HepG2 (cell line): ENCODE data around the gene POU6F2. TPM values are rescaled to one million over a fixed set of nuclear protein-coding genes. Genes with fewer than 3 reads are reported as not detected.

Experiments used
- ATAC-seq: fragments of 200-7000 bp; cut with Tn5 transposase; 3 replicates; pipeline ENCODE4 v1.9.1; 2020; ENCODE audit warnings: mild to moderate bottlenecking, moderate library complexity
- BruUV-seq: library from RNA; stranded (reverse); fragments of 400-500 nt; replicated peaks from 2 replicates; lab custom pipeline; 2021; lab: Mats Ljungman, UMichigan
- CTCF ChIA-PET: fragments of 300-600 bp; formaldehyde crosslinking; extraction: SDS; loops from one replicate; lab custom pipeline; 2021; ENCODE audit warnings: low total read pairs, inconsistent platforms, low intra/inter-chr PET ratio; lab: Yijun Ruan, JAX
- POLR2A ChIA-PET: fragments of 350-600 bp; sonication (Branson Sonifier 250); formaldehyde crosslinking; loops from one replicate; lab custom pipeline; 2020; ENCODE audit warnings: antibody characterized with exemption, inconsistent platforms; lab: Yijun Ruan, JAX
- DNase-seq: peaks from one replicate; pipeline ENCODE4 v3.0.0-alpha.2; 2015; ENCODE audit warnings: low spot score
- FAIRE-seq: peaks from 3 replicates; lab custom pipeline; 2011; peaks lifted over from hg19 to GRCh38; lab: Jason Lieb, UNC
- H2AFZ ChIP-seq: one replicate; pipeline ENCODE4 v1.6.1; 2011; ENCODE audit warnings: low read length, inconsistent platforms
- H3K27ac ChIP-seq: fragments of 300-600 bp; 3 replicates; pipeline ENCODE4 v1.8.0; 2011; ENCODE audit warnings: mixed run types, mild to moderate bottlenecking, mixed read lengths, low read length, inconsistent platforms; ENCODE audit not compliant: insufficient read depth; ENCODE audit errors: extremely low read length
- H3K27me3 ChIP-seq, 2 experiments: fragments of 200-600 bp in 1 of 2; 2 replicates in 1 of 2; 3 replicates in 1 of 2; pipeline versions ENCODE4 v1.6.0 to v1.8.0; 2011; ENCODE audit warnings: low read length in 2 of 2, mild to moderate bottlenecking in 2 of 2, moderate library complexity in 2 of 2, inconsistent platforms in 1 of 2; ENCODE audit not compliant: insufficient read depth in 2 of 2, control insufficient read depth in 1 of 2
- H3K36me3 ChIP-seq, 2 experiments: fragments of 200-600 bp in 1 of 2; replicated peaks in 1 of 2; 2 replicates in 1 of 2; 3 replicates in 1 of 2; pipeline versions ENCODE4 v1.5.1 to v1.8.0; 2011; ENCODE audit warnings: low read length in 2 of 2, inconsistent platforms in 1 of 2; ENCODE audit not compliant: insufficient read depth in 2 of 2, control insufficient read depth in 1 of 2
- H3K4me1 ChIP-seq: 2 replicates; pipeline ENCODE4 v1.5.1; 2012; ENCODE audit warnings: low read length, inconsistent platforms; ENCODE audit not compliant: insufficient read depth
- H3K4me2 ChIP-seq: 2 replicates; pipeline ENCODE4 v1.6.0; 2011; ENCODE audit warnings: low read depth, low read length, inconsistent platforms
- H3K4me3 ChIP-seq, 3 experiments: fragments of 200-600 bp in 1 of 3; sonication (generic), shearing (Covaris generic) in 1 of 3; replicated peaks in 1 of 3; 2 replicates each; pipeline ENCODE4 v1.5.1; 2011 to 2016; ENCODE audit warnings: low read length in 3 of 3, inconsistent platforms in 2 of 3, low read depth in 2 of 3, mild to moderate bottlenecking in 2 of 3, control low read depth in 1 of 3, mixed read lengths in 1 of 3; ENCODE audit not compliant: insufficient read depth in 1 of 3
- H3K79me2 ChIP-seq: one replicate; pipeline ENCODE4 v1.6.1; 2011; ENCODE audit warnings: low read length, inconsistent platforms; ENCODE audit not compliant: insufficient read depth
- H3K9ac ChIP-seq: 2 replicates; pipeline ENCODE4 v1.6.0; 2011; ENCODE audit warnings: mild to moderate bottlenecking, low read depth, low read length, inconsistent platforms; ENCODE audit not compliant: insufficient read depth
- H3K9me3 ChIP-seq: 2 replicates; pipeline ENCODE4 v1.5.1; 2012; ENCODE audit warnings: mild to moderate bottlenecking, low read length
- H4K20me1 ChIP-seq: 2 replicates; pipeline ENCODE4 v1.6.0; 2011; ENCODE audit warnings: inconsistent platforms, mild to moderate bottlenecking, low read length, moderate library complexity; ENCODE audit not compliant: insufficient read depth
- DPF2 ChIP-seq: sonication (generic); formaldehyde crosslinking; IDR thresholded peaks from 2 replicates; pipeline ENCODE4 v1.4.0; 2020; ENCODE audit warnings: mild to moderate bottlenecking, low read depth, missing genetic modification reagents, borderline replicate concordance
- POLR2A ChIP-seq, 2 experiments: IDR thresholded peaks; 2 replicates each; pipeline ENCODE4 v1.6.1; 2011; ENCODE audit warnings: low read depth in 2 of 2, low read length in 2 of 2, mild to moderate bottlenecking in 1 of 2, moderate library complexity in 1 of 2; ENCODE audit not compliant: insufficient read depth in 1 of 2
- PRDM15 ChIP-seq: sonication (generic); formaldehyde crosslinking; IDR thresholded peaks from 2 replicates; pipeline ENCODE4 v1.4.0; 2020; ENCODE audit warnings: missing genetic modification reagents
- RXRA ChIP-seq: sonication (generic); formaldehyde crosslinking; IDR thresholded peaks from 2 replicates; pipeline ENCODE4 v1.5.1; 2020; ENCODE audit warnings: missing genetic modification reagents
- SP1 ChIP-seq, 2 experiments: fragments of 450-650 bp in 1 of 2; sonication (generic) in 1 of 2; formaldehyde crosslinking in 1 of 2; IDR thresholded peaks; 2 replicates each; pipeline versions ENCODE4 v1.4.0 to v1.6.1; 2016 to 2020; ENCODE audit warnings: missing genetic modification reagents in 1 of 2
- YY1 ChIP-seq: IDR thresholded peaks from 2 replicates; pipeline ENCODE4 v1.6.1; 2011; ENCODE audit warnings: low read length, low read depth, moderate library complexity, mild to moderate bottlenecking; ENCODE audit not compliant: insufficient read depth, insufficient replicate concordance
- ZNF678 ChIP-seq: sonication (generic); formaldehyde crosslinking; IDR thresholded peaks from 2 replicates; pipeline ENCODE4 v1.4.0; 2020; ENCODE audit warnings: mild to moderate bottlenecking, missing genetic modification reagents
- WGBS: methylation state at CpG from one replicate; pipeline ENCODE4 v1.1.6; 2017; ENCODE audit warnings: low lambda C conversion rate; 5-methylcytosine and 5-hydroxymethylcytosine counted together
- in situ Hi-C: cut with HindIII; loops from 2 replicates; pipeline ENCODE4 v1.10.0; 2017; ENCODE audit warnings: low pct_unique_long_range_greater_than_20kb; ENCODE audit not compliant: extremely low pct_ligation_motif_present
- intact Hi-C: fragments of 100-400 bp; cut with micrococcal nuclease; formaldehyde crosslinking; loops from one replicate; pipeline ENCODE4 v1.10.0; 2022; ENCODE audit not compliant: unreplicated experiment
- polyA plus RNA-seq, 8 experiments: library from polyadenylated mRNA; depleted of rRNA in 3 of 8; stranded (reverse) in 7 of 8; unstranded in 1 of 8; fragments of >200 nt; fragmentation: Illumina TruSeq in 4 of 8; extraction: Trizol in 4 of 8; gene quantifications; 2 replicates each; pipeline versions ENCODE4 v1.2.1 to v1.2.3, GENCODE V29; 2011 to 2016; ENCODE audit warnings: low read depth in 4 of 8, missing spikeins in 1 of 8, mixed read lengths in 1 of 8; ENCODE audit not compliant: insufficient read depth in 1 of 8
- total RNA-seq, 5 experiments: library from RNA; depleted of rRNA; stranded (reverse); fragments of >200 nt; fragmentation: Illumina TruSeq; extraction: Trizol; gene quantifications; 2 replicates each; pipeline ENCODE4 v1.2.3, GENCODE V29; 2016; ENCODE audit warnings: low read depth in 1 of 5

The POU6F2 gene
- total and polyA plus RNA-seq, 2 of the 13 experiments (the other 11 are each of a cell fraction or from before 2014, with no cell fraction given), result not detected

GRCh38 chr7:39199006-39199405 is 221.3 kb downstream of the POU6F2 start:
- no peak for TF ChIP-seq POLR2A (IDR thresholded peaks at IDR 0.05; ENCODE audit: insufficient read depth in 1 of 2, low read depth in 2 of 2, low read length in 2 of 2)
- no peak for TF ChIP-seq SP1 (IDR thresholded peaks at IDR 0.05)
- TF ChIP-seq SP1 (CRISPR knock-in tag; IDR thresholded peaks at IDR 0.05), result no peak
- intact Hi-C loops (no loop called here), in situ Hi-C loops (no loop called here)
- no TSS peak for BruUV-seq
- H3K4me3 ChIP-seq, result no peak overlapping the region
- H3K27ac ChIP-seq, result no peak overlapping the region
- 2% methylated on average over 3 of the region's 4 CpGs for WGBS
- no peaks in the 10 kb centered on the region for H3K79me2 ChIP-seq
- ChIA-PET POLR2A (no interaction called here), CTCF (no interaction called here)
- no peak for ATAC-seq
- no peak overlapping the region for H2AFZ ChIP-seq
- no peak overlapping the region for H3K4me2 ChIP-seq
- DNase-seq, result no peak
- H4K20me1 ChIP-seq, result no peaks in the 10 kb centered on the region
- no peaks in the 10 kb centered on the region for H3K4me1 ChIP-seq
- no peaks in the 10 kb centered on the region for H3K9me3 ChIP-seq
- no peaks in the 10 kb centered on the region for H3K36me3 ChIP-seq
- FAIRE-seq, result no peak
- H3K9ac ChIP-seq, result no peak overlapping the region
- peaks cover 0 to 15% of the 10 kb centered on the region in 2 experiments; a peak in 2 of 5 replicates for H3K27me3 ChIP-seq

GRCh38 chr7:39199951-39200350 is 222.2 kb downstream of the POU6F2 start:
- ATAC-seq, result no peak
- TF ChIP-seq YY1, result no peak
- TF ChIP-seq RXRA (CRISPR knock-in tag), result no peak
- TF ChIP-seq PRDM15 (CRISPR knock-in tag), result no peak
- no peak for TF ChIP-seq ZNF678 (CRISPR knock-in tag)
- no peak for TF ChIP-seq DPF2 (CRISPR knock-in tag)
- 0% methylated on average over 3 of the region's 5 CpGs for WGBS
- no peak overlapping the region for H3K4me3 ChIP-seq
- peaks cover 0 to 11% of the 10 kb centered on the region in 2 experiments; a peak in 2 of 5 replicates for H3K27me3 ChIP-seq
- no peak overlapping the region for H3K27ac ChIP-seq
- H3K4me2 ChIP-seq, result no peak overlapping the region
- BruUV-seq, result no TSS peak
- CTCF ChIA-PET, result no interaction called here
- in situ Hi-C loops (no loop called here), intact Hi-C loops (no loop called here)
- POLR2A ChIA-PET, result no interaction called here
- no peaks in the 10 kb centered on the region for H3K36me3 ChIP-seq
- no peaks in the 10 kb centered on the region for H4K20me1 ChIP-seq
- H3K4me1 ChIP-seq, result no peaks in the 10 kb centered on the region
- H3K9ac ChIP-seq, result no peak overlapping the region
- DNase-seq, result no peak
- H3K9me3 ChIP-seq, result no peaks in the 10 kb centered on the region
- no peak overlapping the region for H2AFZ ChIP-seq
- no peak for FAIRE-seq
- no peaks in the 10 kb centered on the region for H3K79me2 ChIP-seq
